ENCODE results near the gene HSF4.
"Not testable (repeated sequence)": the region's sequence is repeated elsewhere in the genome, so short reads cannot be mapped to it uniquely, and the experiment has no call there.

Gene HSF4, protein sequence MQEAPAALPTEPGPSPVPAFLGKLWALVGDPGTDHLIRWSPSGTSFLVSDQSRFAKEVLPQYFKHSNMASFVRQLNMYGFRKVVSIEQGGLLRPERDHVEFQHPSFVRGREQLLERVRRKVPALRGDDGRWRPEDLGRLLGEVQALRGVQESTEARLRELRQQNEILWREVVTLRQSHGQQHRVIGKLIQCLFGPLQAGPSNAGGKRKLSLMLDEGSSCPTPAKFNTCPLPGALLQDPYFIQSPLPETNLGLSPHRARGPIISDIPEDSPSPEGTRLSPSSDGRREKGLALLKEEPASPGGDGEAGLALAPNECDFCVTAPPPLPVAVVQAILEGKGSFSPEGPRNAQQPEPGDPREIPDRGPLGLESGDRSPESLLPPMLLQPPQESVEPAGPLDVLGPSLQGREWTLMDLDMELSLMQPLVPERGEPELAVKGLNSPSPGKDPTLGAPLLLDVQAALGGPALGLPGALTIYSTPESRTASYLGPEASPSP

GRCh38 chr16:67164599-67165061, at the start of gene HSF4:
Gene HSF4, plus strand, starts transcription at chr16:67164745. Its CDS starts 67 bp downstream, at chr16:67164812.
- FAIRE-seq = no peak

DNA sequence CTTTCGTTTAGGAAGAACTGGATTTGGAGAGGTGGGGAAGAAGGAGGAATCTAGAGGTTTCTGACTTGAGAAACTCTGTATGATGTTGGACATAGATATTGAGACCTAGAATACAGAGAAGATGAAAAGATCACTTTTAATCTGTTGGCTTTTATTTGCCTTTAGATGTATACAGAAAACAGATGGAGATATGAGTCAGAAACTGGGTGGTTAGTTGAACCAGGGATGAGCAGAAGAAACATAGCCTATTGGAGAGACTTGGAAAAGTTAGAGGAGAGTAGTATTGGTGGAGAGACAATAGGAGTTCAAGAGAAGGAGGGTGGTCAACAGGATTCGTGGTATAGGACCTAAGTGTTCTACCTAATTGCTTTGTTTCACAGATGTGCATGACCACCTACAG, 49.8 kb upstream of the HSF4 start:
- FAIRE-seq = no peak

DNA sequence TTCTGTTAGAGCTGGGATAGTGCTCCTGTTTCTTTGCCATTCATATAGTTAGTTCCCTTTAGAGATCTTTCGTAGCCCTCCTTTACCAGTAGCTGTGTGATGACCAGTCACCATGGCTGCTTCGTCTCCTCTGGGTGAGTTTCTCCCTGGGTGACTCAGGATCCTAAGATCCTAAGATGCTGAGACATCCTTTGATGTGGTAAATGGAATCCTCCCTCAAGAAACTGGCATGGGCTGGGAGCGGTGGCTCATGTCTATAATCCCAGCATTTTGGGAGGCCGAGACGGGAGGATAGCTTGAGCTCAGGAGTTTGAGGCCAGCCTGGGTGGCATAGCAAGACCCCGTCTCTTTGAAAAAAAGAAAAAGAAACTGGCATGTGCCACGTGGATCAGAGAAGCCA, 48.9 kb upstream of the HSF4 start:
- no peak for FAIRE-seq

DNA sequence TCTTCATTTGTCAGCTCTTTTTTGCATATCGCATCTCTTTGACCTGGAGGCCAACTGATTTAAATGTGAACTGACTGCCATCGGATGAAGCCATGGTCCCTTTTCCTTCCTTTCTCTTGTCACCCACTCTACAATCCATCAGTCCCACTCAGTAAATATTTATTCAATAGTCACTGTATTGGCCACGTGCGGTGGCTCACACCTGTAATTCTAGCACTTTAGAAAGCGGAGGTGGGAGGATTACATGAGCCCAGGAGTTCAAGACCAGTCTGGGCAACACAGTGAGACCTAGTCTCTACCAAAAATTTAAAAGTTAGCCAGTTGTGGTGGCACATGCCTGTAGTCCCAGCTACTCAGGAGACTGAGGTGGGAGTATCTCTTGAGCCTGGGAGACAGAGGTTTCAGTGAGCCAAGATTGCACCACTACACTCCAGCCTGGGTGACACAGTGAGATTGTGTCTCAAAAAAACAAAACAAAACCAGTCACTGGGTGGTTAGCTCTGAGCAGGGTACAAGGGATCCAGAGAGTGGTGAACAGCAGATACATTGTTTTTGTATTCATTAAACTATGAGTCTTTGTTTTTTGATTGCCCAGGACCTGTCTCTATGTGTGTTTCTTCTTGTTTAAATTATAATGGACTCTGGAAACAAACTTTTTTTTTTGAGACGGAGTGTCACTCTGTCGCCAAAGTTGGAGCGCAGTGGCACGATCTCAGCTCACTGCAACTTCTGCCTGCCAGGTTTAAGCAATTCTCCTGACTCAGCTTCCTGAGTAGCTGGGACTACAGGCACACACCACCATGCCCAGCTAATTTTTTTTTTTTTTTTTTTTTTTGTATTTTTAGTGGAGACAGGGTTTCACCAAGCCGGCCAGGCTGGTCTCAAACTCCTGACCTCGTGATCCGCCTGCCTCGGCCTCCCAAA, 47.9 kb upstream of the HSF4 start:
- FAIRE-seq = no peak

DNA sequence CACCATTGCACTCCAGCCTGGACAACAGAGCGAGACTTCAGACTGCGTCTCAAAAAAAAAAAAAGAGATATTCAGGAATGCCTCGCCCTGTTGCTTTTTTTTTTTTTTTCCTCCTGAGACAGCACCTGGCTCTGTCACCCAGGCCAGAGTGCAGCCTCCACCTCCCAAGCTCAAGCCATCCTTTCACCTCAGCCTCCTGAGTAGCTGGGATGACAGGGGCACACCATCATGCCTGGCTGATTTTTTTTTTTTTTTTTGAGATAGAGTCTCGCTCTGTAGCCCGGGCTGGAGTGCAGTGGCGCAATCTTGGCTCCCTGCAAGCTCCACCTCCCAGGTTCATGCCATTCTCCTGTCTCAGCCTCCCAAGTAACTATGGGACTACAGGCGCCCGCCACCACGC, 46.8 kb upstream of the HSF4 start:
- no peak for FAIRE-seq

GRCh38 chr16:67120025-67120424, 44.5 kb upstream of the HSF4 start:
- no peak for FAIRE-seq

DNA sequence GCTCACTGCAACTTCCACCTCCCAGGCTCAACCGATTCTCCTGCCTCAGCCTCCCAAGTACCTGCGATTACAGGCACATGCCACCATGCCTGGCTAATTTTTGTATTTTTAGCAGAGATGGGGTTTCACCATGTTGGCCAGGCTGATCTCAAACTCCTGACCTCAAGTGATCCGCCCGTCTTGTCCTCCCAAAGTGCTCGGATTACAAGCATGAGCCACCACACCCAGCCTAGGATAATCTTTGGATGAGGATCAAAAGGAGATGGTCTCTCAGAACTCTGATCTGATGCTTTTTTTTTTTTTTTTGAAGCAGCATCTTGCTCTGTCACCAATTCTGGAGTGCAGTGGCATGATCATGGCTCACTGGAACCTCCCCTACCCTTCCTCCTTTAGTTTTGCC, 41.7 kb upstream of the HSF4 start:
- FAIRE-seq = not testable (repeated sequence)

- FAIRE-seq = no peak
Measured at GRCh38 chr16:67128417-67128816, 36.1 kb upstream of the HSF4 start.

DNA sequence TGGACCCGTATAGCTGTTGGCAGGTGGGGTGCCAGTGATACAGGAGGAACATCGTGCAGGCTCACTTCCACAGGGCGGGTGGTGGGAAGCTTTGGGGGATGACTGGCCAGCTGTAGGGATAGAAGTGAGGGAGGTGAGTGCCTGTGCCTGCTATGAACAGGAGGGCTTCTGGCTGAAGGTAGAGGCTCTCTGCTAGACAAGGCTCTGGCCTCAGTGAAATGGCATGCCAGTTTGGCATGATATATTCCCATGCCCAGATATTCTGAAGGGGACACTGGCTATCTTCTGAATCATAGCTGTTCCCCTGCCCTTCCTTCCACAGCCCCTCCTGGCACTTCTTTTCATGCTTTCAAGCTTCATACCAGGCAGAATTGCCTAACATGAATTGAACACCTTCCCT, 35.7 kb upstream of the HSF4 start:
- no peak for FAIRE-seq

DNA sequence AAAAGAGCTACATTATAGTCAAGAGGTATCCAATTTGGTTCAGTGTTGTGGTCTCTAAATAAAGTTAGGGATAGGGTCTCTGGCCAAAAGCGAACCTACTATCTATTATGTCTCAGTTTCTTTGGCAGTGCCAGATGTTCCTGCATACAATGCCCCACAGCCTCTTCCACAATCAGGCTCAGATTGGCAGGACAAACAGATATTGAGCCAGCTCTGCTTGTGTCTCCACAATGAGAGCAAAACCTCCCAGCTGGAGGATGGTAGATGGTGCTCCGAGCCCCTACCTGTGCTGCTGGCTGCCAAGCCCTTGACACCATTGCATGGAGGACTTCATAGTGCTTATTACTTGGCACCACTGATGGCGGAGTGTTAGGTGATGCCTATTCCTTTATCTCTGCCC, 35.1 kb upstream of the HSF4 start:
- FAIRE-seq = no peak

GRCh38 chr16:67137605-67138004, 26.9 kb upstream of the HSF4 start:
- FAIRE-seq = no peak

DNA sequence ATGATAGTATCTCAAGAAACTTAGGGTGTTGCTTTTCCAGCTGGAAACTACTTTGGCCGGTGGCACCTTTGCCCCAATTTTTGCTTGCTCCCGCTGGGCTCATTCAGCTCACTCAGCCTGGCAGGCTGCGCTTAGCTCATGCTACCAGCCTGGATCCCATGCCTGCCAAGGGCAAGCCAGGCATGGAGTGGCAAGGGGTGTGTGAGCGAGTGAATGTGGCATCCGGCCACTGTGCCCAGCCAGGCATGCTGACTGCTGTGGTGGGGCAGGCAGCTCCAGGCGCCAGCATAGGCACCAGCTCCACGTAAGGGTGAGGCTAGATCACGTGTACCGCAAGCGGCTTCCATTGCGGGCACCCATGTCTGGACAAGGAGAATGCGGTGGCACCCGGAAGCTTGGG, 23.2 kb upstream of the HSF4 start:
- no peak for FAIRE-seq

DNA sequence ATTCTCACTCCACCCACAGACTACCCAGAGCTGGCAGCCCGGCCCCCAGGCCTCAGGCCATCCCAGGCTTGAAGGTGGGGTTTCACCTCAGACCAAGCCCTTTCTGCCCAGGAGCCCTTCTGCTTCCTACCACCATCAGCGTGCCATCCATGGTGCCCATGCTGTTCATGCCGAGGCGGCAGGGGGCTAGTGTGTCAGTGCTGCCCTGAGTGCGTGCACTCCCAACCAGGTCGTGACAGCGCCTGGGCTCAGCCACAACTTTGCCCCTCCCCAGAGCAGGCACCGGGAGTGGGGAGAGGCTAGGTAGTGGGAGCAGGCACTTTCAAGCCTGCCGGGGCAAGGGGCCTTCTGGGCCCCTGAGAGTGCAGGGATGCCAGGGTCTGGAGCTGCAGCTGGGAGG, 22.2 kb upstream of the HSF4 start:
- FAIRE-seq = no peak

DNA sequence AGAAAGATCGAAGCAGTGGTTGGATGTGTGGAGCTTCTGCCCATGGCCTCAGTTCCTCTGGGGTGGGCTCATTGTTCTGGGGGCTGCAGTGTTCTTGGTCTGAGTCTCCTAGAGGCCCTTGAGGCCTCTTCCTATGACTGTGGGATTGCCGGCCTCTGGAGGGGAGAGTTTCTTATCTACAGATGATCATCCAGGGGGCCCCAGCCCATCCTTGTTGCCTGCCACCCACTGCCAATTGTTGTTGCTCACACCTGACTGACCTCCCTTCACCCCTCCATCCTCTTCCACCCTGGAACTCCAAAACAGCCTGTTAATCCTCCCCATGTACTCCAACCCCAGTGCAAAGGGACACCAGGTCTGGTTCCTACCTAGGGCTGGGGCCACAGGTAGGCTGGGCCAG, 19.6 kb upstream of the HSF4 start:
- no peak for FAIRE-seq

DNA sequence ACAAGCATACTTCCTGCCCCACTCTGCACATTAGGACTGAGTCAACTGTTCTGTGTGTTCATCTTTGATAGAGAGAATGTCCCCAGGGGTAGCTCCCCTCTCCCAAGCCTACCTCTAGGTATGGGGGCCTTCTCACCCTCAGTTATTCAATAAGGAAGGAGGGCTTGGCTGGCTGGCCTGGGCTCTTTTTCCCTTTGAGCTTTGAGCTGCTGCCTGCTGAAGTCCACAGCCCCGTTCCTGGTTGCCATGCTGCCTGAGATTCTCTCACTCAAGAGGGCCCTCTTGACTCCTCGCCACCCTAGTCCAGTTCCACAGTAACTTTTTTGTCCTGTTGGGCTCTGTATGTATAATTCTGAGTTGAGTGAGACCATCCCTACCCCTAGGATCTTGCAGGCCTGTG, 18.8 kb upstream of the HSF4 start:
- no peak for FAIRE-seq

DNA sequence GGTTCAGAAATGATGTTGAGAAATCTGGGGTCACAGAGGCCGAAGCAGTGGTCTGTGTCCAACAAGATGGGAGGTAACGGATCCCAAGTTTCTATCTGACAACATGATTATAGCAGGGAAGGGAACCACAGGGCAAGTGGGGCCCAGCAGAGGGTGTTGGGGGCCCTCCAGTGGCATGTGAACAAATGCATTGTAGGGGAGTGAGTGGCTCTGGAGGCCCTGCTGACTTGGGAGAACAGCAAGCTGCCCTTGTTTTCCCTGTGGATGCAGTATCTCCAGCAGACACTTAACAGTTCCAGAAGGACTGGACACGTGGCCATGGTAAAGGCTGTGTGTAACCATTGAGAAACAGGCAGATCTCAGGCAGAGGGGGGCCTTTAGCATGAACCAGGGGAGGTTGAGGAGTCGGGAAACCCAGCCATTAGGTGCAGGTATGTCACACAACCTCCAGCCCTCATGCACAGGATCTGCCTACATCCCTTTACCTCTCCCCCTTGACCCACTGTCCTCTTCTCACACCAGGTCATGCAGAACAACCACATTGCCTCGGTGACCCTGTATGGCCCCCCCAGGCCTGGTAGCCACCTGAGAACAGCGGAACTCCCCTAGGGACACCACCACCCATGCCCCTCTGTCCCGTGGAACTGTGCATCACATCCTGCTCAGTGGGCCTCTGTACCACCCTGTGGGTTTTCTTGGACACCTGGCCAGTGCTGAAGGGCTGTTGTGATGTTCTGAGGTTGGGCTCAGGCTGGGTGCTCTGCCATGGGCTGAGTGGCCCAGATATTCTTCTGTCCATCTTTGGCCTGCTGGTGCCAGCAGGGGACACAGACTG, 17.8 kb upstream of the HSF4 start:
- FAIRE-seq = no peak

DNA sequence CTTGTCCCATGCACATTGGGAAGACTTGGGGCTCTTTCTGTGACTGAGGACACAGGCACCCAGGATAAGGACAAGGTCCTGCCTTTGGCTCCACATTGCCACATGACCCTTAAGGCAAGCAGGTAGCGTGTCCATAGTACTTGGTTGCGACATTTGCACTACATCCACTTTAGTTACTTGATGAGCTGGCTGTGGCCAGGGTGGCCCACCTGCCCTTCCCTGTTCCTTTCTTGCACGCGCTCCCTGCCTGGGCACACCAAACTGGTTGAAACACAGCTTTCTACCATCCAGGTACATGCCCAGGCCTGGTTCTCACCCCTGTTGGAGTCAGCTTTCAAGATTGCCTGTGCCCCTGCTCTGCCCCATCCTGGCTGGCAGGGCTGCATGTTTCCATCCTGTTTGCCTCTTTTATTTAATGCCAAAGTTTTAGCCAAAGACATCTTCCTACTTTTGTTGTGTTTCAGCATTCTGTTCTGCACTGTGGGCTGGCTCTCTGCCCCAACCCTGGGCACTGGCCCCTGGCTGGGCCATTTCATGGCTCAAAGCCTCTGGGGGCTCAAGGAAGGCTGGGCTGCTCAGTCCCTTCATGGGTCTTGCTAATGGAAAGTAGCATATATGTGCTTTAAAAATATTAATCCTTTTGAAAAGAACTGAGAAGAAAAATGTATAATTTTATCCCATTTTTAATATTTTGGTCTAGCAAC, 17.0 kb upstream of the HSF4 start:
- no peak for FAIRE-seq

- no peak for FAIRE-seq
Measured at GRCh38 chr16:67148221-67148620, 16.3 kb upstream of the HSF4 start.

DNA sequence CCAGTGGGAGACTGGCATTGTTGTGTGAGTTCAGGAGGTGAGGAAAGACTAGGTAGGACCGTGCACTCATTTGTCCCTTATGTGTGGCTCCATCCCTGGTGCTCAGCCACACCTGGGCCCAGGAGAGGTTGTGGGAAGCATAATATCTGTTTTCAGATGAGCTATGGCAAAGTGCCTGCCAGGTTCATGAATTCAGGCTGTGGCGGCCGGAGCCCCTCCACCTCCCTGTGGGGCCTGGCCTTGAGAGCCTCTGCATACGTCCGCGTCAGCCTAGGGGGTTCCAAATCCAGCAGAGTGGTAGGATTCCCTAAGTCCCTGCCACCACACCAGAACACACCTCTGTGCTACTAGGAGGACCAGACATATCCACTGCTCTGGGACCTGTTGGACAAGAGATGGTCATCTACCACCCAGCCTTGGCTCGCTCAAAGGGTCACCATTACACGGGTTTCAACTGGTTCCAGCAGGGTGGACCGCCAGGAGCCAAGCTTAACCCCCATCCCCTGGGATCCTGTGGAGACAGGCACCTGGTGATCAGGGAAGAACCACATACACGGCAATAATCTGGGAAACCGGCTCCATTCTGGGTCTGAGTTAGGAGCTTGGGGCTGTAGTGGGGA, 15.8 kb upstream of the HSF4 start:
- FAIRE-seq = no peak

GRCh38 chr16:67149276-67150046, 15.1 kb upstream of the HSF4 start:
- no peak for FAIRE-seq
